ENCODE data around the gene IGF2. TPM values are rescaled to one million over a fixed set of nuclear protein-coding genes. Genes with fewer than 3 reads are reported as not detected.
A peak's percentile ranks its signal among the peaks of the same experiment; 100 is the strongest.

Gene IGF2
- total and polyA plus RNA-seq, 9 donors = 21.7 to 412 (median 135) TPM

- Histone ChIP-seq H3K4me3 (no peak overlapping the region), H3K4me1 (ENCODE audit: insufficient read depth) (peaks cover 20% of the 10 kb centered on the region), H3K27me3 (no peaks in the 10 kb centered on the region), H3K36me3 (no peaks in the 10 kb centered on the region), H3K27ac (peak overlapping the region; percentile 4 to 91), H3K9me3 (no peaks in the 10 kb centered on the region)
- TF ChIP-seq EP300 (IDR thresholded peaks at IDR 0.05) (no peak), POLR2A (IDR thresholded peaks at IDR 0.05) (no peak), CTCF (IDR thresholded peaks at IDR 0.05) (no peak)
- no peak for DNase-seq
- WGBS, 3 donors = 14 to 28% (median 16%) methylated on average over 10 to 17 of the region's 17 CpGs
- intact Hi-C loops (cut with DNase I) = no loop called here
Measured at GRCh38 chr11:2096919-2097301, 42.3 kb downstream of the IGF2 start.

- Histone ChIP-seq H3K4me3 (no peak overlapping the region), H3K9me3 (no peaks in the 10 kb centered on the region), H3K27me3 (no peaks in the 10 kb centered on the region), H3K27ac (peak overlapping the region; percentile 4 to 91), H3K36me3 (no peaks in the 10 kb centered on the region), H3K4me1 (ENCODE audit: insufficient read depth) (peaks cover 20% of the 10 kb centered on the region)
- TF ChIP-seq EP300 (IDR thresholded peaks at IDR 0.05) (no peak), CTCF (IDR thresholded peaks at IDR 0.05) (no peak), POLR2A (IDR thresholded peaks at IDR 0.05) (no peak)
- DNase-seq = peak in 2 of 5 donors; percentile 16 to 43
- 82 to 83% (median 83%) methylated on average over 19 of the region's 19 CpGs for WGBS, 3 donors
- intact Hi-C loops (cut with DNase I) = no loop called here
Measured at GRCh38 chr11:2096011-2096918, 42.9 kb downstream of the IGF2 start.

DNA sequence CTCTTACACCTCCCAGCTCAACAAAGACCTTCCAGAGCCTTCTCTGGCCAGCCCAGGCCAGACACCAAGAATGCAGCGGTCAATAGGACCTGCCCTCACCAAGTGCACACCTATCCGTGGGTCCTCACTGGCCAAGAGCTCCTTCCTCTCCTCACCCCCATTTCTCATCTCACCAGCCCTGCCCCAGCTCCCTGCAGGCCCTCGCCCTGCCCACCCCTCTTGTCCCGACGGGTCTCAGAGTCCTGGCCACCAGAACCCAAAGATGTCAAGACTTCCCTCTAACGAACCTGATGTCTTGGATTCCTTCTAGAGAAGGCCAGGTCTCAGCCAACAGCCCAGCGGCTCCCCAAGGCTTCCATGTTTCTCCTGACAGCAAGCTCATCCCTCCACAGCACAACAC lies 43.6 kb downstream of the IGF2 start:
- Histone ChIP-seq H3K4me3 (no peak overlapping the region), H3K9me3 (no peaks in the 10 kb centered on the region), H3K4me1 (ENCODE audit: insufficient read depth) (peaks cover 20% of the 10 kb centered on the region), H3K36me3 (no peaks in the 10 kb centered on the region), H3K27me3 (no peaks in the 10 kb centered on the region), H3K27ac (peak overlapping the region in 1 of 2 donors; percentile 16)
- 89 to 92% (median 89%) methylated on average over 7 of the region's 7 CpGs for WGBS, 3 donors
- TF ChIP-seq EP300 (IDR thresholded peaks at IDR 0.05) (no peak), CTCF (IDR thresholded peaks at IDR 0.05) (no peak), POLR2A (IDR thresholded peaks at IDR 0.05) (no peak)
- DNase-seq = peak in 1 of 5 donors; percentile 30
- intact Hi-C loops (cut with DNase I) = no loop called here

GRCh38 chr11:2095198-2095520 lies 44.0 kb downstream of the IGF2 start:
- Histone ChIP-seq H3K4me3 (no peak overlapping the region), H3K27me3 (no peaks in the 10 kb centered on the region), H3K27ac (peak overlapping the region in 1 of 2 donors; percentile 16), H3K4me1 (ENCODE audit: insufficient read depth) (peaks cover 20% of the 10 kb centered on the region), H3K36me3 (no peaks in the 10 kb centered on the region), H3K9me3 (no peaks in the 10 kb centered on the region)
- no peak for TF ChIP-seq CTCF (IDR thresholded peaks at IDR 0.05)
- no peak for TF ChIP-seq EP300 (IDR thresholded peaks at IDR 0.05)
- TF ChIP-seq POLR2A (IDR thresholded peaks at IDR 0.05) = no peak
- intact Hi-C loops (cut with DNase I) = no loop called here
- 93 to 97% (median 97%) methylated on average over 6 of the region's 6 CpGs for WGBS, 3 donors
- peak in 1 of 5 donors; percentile 10 for DNase-seq
